Ishikawa (cell line): ENCODE results near the gene RXFP4.

ENCODE experiments used
- CEBPB ChIP-seq: IDR thresholded peaks from 2 replicates; pipeline ENCODE4 v1.6.1; 2012
- CREB1 ChIP-seq: IDR thresholded peaks from 2 replicates; pipeline ENCODE4 v1.6.1; 2012; ENCODE audit warnings: low read depth
- EGR1 ChIP-seq: IDR thresholded peaks from 2 replicates; pipeline ENCODE4 v1.6.1; 2012
- EP300 ChIP-seq: IDR thresholded peaks from 2 replicates; pipeline ENCODE4 v1.6.1; 2012; ENCODE audit warnings: borderline replicate concordance
- FOXM1 ChIP-seq: IDR thresholded peaks from 2 replicates; pipeline ENCODE4 v1.6.1; 2012; ENCODE audit warnings: low read depth, borderline replicate concordance
- NFIC ChIP-seq: IDR thresholded peaks from 2 replicates; pipeline ENCODE4 v1.6.1; 2012
- RAD21 ChIP-seq: IDR thresholded peaks from 2 replicates; pipeline ENCODE4 v1.6.1; 2012; ENCODE audit warnings: low read depth
- TAF1 ChIP-seq: IDR thresholded peaks from 2 replicates; pipeline ENCODE4 v1.6.1; 2012; ENCODE audit warnings: low read depth, mild to moderate bottlenecking
- YY1 ChIP-seq: IDR thresholded peaks from 2 replicates; pipeline ENCODE4 v1.6.1; 2012; ENCODE audit warnings: low read depth
- TF ChIP-seq, protein P1 (sequence below): IDR thresholded peaks from 2 replicates; pipeline ENCODE4 v1.6.1; 2012
- TF ChIP-seq, protein P2 (sequence below): IDR thresholded peaks from 2 replicates; pipeline ENCODE4 v1.6.1; 2012; ENCODE audit warnings: low read depth, mild to moderate bottlenecking
- TF ChIP-seq, protein P3 (sequence below): IDR thresholded peaks from 2 replicates; pipeline ENCODE4 v1.6.1; 2012

DNA sequence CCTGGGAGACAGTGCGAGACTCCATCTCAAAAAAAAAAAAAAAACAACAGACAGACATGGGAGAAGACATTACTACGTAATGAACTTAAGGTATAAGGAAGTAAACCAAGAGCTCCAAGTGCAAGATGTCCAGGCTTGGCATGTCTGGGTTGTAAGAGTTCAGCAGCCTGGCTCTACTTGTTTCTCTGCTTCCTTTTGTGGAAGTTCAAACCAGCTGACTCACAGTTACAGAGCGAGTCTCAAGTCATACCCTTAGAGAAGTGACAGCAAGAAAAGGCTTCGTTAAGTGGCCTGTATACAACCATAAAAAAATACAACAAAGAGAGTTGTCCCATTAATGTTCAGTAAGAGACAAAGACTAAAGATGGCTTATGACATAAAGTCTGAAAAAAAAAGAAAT is 31.5 kb upstream of the RXFP4 start:
- no peak for TF ChIP-seq RAD21
- TF ChIP-seq, protein P1, sequence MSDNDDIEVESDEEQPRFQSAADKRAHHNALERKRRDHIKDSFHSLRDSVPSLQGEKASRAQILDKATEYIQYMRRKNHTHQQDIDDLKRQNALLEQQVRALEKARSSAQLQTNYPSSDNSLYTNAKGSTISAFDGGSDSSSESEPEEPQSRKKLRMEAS = no peak
- TF ChIP-seq EP300 = no peak
- no peak for TF ChIP-seq CEBPB
- no peak for TF ChIP-seq NFIC
- TF ChIP-seq TAF1 = no peak
- no peak for TF ChIP-seq YY1
- TF ChIP-seq, protein P2, sequence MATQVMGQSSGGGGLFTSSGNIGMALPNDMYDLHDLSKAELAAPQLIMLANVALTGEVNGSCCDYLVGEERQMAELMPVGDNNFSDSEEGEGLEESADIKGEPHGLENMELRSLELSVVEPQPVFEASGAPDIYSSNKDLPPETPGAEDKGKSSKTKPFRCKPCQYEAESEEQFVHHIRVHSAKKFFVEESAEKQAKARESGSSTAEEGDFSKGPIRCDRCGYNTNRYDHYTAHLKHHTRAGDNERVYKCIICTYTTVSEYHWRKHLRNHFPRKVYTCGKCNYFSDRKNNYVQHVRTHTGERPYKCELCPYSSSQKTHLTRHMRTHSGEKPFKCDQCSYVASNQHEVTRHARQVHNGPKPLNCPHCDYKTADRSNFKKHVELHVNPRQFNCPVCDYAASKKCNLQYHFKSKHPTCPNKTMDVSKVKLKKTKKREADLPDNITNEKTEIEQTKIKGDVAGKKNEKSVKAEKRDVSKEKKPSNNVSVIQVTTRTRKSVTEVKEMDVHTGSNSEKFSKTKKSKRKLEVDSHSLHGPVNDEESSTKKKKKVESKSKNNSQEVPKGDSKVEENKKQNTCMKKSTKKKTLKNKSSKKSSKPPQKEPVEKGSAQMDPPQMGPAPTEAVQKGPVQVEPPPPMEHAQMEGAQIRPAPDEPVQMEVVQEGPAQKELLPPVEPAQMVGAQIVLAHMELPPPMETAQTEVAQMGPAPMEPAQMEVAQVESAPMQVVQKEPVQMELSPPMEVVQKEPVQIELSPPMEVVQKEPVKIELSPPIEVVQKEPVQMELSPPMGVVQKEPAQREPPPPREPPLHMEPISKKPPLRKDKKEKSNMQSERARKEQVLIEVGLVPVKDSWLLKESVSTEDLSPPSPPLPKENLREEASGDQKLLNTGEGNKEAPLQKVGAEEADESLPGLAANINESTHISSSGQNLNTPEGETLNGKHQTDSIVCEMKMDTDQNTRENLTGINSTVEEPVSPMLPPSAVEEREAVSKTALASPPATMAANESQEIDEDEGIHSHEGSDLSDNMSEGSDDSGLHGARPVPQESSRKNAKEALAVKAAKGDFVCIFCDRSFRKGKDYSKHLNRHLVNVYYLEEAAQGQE = no peak
- TF ChIP-seq EGR1 = no peak
- TF ChIP-seq CREB1 = no peak
- TF ChIP-seq, protein P3, sequence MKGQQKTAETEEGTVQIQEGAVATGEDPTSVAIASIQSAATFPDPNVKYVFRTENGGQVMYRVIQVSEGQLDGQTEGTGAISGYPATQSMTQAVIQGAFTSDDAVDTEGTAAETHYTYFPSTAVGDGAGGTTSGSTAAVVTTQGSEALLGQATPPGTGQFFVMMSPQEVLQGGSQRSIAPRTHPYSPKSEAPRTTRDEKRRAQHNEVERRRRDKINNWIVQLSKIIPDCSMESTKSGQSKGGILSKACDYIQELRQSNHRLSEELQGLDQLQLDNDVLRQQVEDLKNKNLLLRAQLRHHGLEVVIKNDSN = no peak
- TF ChIP-seq FOXM1 = no peak
